Osteoblast (primary cell): ENCODE measurements around the gene LIPN. TPM values are rescaled to one million over a fixed set of nuclear protein-coding genes. Genes with fewer than 3 reads are reported as not detected.

Source experiments
- DNase-seq: peaks from one replicate; pipeline ENCODE4 v3.0.0; 2011; ENCODE audit warnings: low spot score, mixed read lengths; ENCODE audit not compliant: insufficient read length; ENCODE audit errors: missing footprints
- H2AFZ ChIP-seq: 2 replicates; pipeline ENCODE4 v1.6.0; 2011; ENCODE audit warnings: mild to moderate bottlenecking, low read length
- H3K27ac ChIP-seq: 2 replicates; pipeline ENCODE4 v1.5.1; 2011; ENCODE audit warnings: mild to moderate bottlenecking, low read depth, low read length, moderate library complexity
- H3K27me3 ChIP-seq: 2 replicates; pipeline ENCODE4 v1.6.0; 2012; ENCODE audit warnings: mild to moderate bottlenecking, control low read depth, inconsistent platforms, low read length, moderate library complexity; ENCODE audit not compliant: insufficient read depth
- H3K36me3 ChIP-seq: 2 replicates; pipeline ENCODE4 v1.5.1; 2011; ENCODE audit warnings: mild to moderate bottlenecking, low read length, control low read depth, moderate library complexity; ENCODE audit not compliant: insufficient read depth
- H3K4me1 ChIP-seq: 2 replicates; pipeline ENCODE4 v1.5.1; 2011; ENCODE audit warnings: mild to moderate bottlenecking, low read length, control low read depth, moderate library complexity; ENCODE audit not compliant: insufficient read depth
- H3K4me2 ChIP-seq: 2 replicates; pipeline ENCODE4 v1.6.0; 2011; ENCODE audit warnings: mild to moderate bottlenecking, low read length; ENCODE audit not compliant: insufficient read depth
- H3K4me3 ChIP-seq: fragments of 200-600 bp; sonication (generic); 3 replicates; pipeline ENCODE4 v1.5.1; 2012; ENCODE audit warnings: mild to moderate bottlenecking, low read length, inconsistent platforms; ENCODE audit not compliant: insufficient read depth
- H3K79me2 ChIP-seq: 2 replicates; pipeline ENCODE4 v1.6.0; 2012; ENCODE audit warnings: mild to moderate bottlenecking, low read length, control low read depth, inconsistent platforms; ENCODE audit not compliant: insufficient read depth
- H3K9me3 ChIP-seq: 2 replicates; pipeline ENCODE4 v1.5.1; 2011; ENCODE audit warnings: low read depth, low read length, control low read depth
- H4K20me1 ChIP-seq: 2 replicates; pipeline ENCODE4 v1.6.0; 2012; ENCODE audit warnings: mild to moderate bottlenecking, low read length, control low read depth; ENCODE audit not compliant: insufficient read depth
- CTCF ChIP-seq: IDR thresholded peaks from 2 replicates; pipeline ENCODE4 v1.5.1; 2011; ENCODE audit warnings: mild to moderate bottlenecking, low read depth, low read length, moderate library complexity; ENCODE audit errors: extremely low read depth
- total RNA-seq: library from RNA; depleted of rRNA; stranded (reverse); fragments of >200 nt; gene quantifications from 2 replicates; pipeline ENCODE4 v1.2.3, GENCODE V29; 2012

The LIPN gene
- total RNA-seq, 1 donor = not detected

GRCh38 chr10:88826388-88826787, 66.6 kb downstream of the LIPN start:
- no peak overlapping the region for H3K4me3 ChIP-seq
- H3K27me3 ChIP-seq = no peaks in the 10 kb centered on the region
- no peak overlapping the region for H2AFZ ChIP-seq
- H3K79me2 ChIP-seq = no peaks in the 10 kb centered on the region
- H3K36me3 ChIP-seq = no peaks in the 10 kb centered on the region
- TF ChIP-seq CTCF = no peak
- H3K4me1 ChIP-seq = peaks cover 2% of the 10 kb centered on the region
- H4K20me1 ChIP-seq = no peaks in the 10 kb centered on the region
- H3K27ac ChIP-seq = no peak overlapping the region
- no peaks in the 10 kb centered on the region for H3K9me3 ChIP-seq
- H3K4me2 ChIP-seq = no peak overlapping the region
- no peak for DNase-seq

- no peaks in the 10 kb centered on the region for H3K4me1 ChIP-seq
- no peaks in the 10 kb centered on the region for H3K9me3 ChIP-seq
- TF ChIP-seq CTCF = no peak
- no peaks in the 10 kb centered on the region for H3K36me3 ChIP-seq
- no peak overlapping the region for H3K4me2 ChIP-seq
- no peaks in the 10 kb centered on the region for H4K20me1 ChIP-seq
- H3K27me3 ChIP-seq = no peaks in the 10 kb centered on the region
- no peak for DNase-seq
- no peaks in the 10 kb centered on the region for H3K79me2 ChIP-seq
- no peak overlapping the region for H2AFZ ChIP-seq
- no peak overlapping the region for H3K4me3 ChIP-seq
- H3K27ac ChIP-seq = no peak overlapping the region
These were observed 67.9 kb downstream of the LIPN start for GRCh38 chr10:88827671-88828070.

GRCh38 chr10:88828310-88828709, 68.5 kb downstream of the LIPN start:
- Histone ChIP-seq H2AFZ (no peak overlapping the region), H3K27ac (no peak overlapping the region), H3K9me3 (no peaks in the 10 kb centered on the region), H3K27me3 (no peaks in the 10 kb centered on the region), H4K20me1 (no peaks in the 10 kb centered on the region), H3K79me2 (no peaks in the 10 kb centered on the region), H3K36me3 (no peaks in the 10 kb centered on the region), H3K4me3 (no peak overlapping the region), H3K4me1 (no peaks in the 10 kb centered on the region), H3K4me2 (no peak overlapping the region)
- DNase-seq = peak; percentile 8
- TF ChIP-seq CTCF = no peak

Other genes starting within 250 kb of the LIPN start
- 22.4 and 23.0 TPM in 2 replicates for gene RNLS, start 176.7 kb upstream of the LIPN start, total RNA-seq
- gene LIPJ, start 173.3 kb upstream of the LIPN start, total RNA-seq = under 0.01 TPM in 2 replicates
- not detected in 2 replicates for gene LIPF, start 95.6 kb upstream of the LIPN start, total RNA-seq
- not detected in 2 replicates for gene LIPK, start 53.8 kb upstream of the LIPN start, total RNA-seq
- not detected in 2 replicates for gene LIPM, start 42.7 kb downstream of the LIPN start, total RNA-seq
- gene ANKRD22, start 91.8 kb downstream of the LIPN start, total RNA-seq = under 0.01 TPM in 2 replicates
- 10.3 and 11.6 TPM in 2 replicates for gene STAMBPL1, start 120.2 kb downstream of the LIPN start, total RNA-seq
- gene ACTA2, start 192.8 kb downstream of the LIPN start, total RNA-seq = 501 and 855 TPM in 2 replicates
- 49.6 and 62.5 TPM in 2 replicates for gene FAS, start 230.8 kb downstream of the LIPN start, total RNA-seq